Liver (tissue), 9 donors: ENCODE results near the gene TP53I3. TPM values are rescaled to one million over a fixed set of nuclear protein-coding genes. Genes with fewer than 3 reads are reported as not detected.

Experiments
- DNase-seq: peaks from one replicate; pipeline ENCODE4 v3.0.0-alpha.2; 2017; ENCODE audit warnings: low spot score
- H3K27ac ChIP-seq, 2 donors: one replicate each; pipeline ENCODE4 v1.7.0; 2013; ENCODE audit warnings: inconsistent platforms in 2 of 2, low read length in 2 of 2, control low read depth in 1 of 2, low read depth in 1 of 2, mild to moderate bottlenecking in 1 of 2
- H3K27me3 ChIP-seq, 4 donors: one replicate each; pipeline versions ENCODE4 v1.6.1 to v1.7.0; 2013; ENCODE audit warnings: low read length in 3 of 4, inconsistent platforms in 1 of 4, mild to moderate bottlenecking in 1 of 4, moderate library complexity in 1 of 4; ENCODE audit not compliant: control insufficient read depth in 4 of 4, insufficient read depth in 4 of 4
- H3K36me3 ChIP-seq, 4 donors: one replicate each; pipeline versions ENCODE4 v1.6.1 to v1.7.0; 2013; ENCODE audit warnings: low read length in 3 of 4, mild to moderate bottlenecking in 3 of 4, low read depth in 1 of 4, moderate library complexity in 1 of 4; ENCODE audit not compliant: control insufficient read depth in 4 of 4, insufficient read depth in 3 of 4
- H3K4me1 ChIP-seq, 4 donors: one replicate each; pipeline versions ENCODE4 v1.6.1 to v1.7.0; 2013; ENCODE audit warnings: low read length in 3 of 4, mild to moderate bottlenecking in 3 of 4, moderate library complexity in 1 of 4; ENCODE audit not compliant: control insufficient read depth in 4 of 4, insufficient read depth in 4 of 4
- H3K4me3 ChIP-seq, 3 donors: one replicate each; pipeline versions ENCODE4 v1.6.1 to v1.7.0; 2013; ENCODE audit warnings: low read length in 3 of 3, control low read depth in 1 of 3, low read depth in 1 of 3, mild to moderate bottlenecking in 1 of 3
- H3K9ac ChIP-seq, 2 donors: one replicate each; pipeline ENCODE4 v1.7.0; 2013; ENCODE audit warnings: low read length in 2 of 2, mild to moderate bottlenecking in 2 of 2, moderate library complexity in 2 of 2, control low read depth in 1 of 2, low read depth in 1 of 2
- H3K9me3 ChIP-seq, 4 donors: one replicate each; pipeline versions ENCODE4 v1.6.1 to v1.7.0; 2013; ENCODE audit warnings: low read length in 3 of 4; ENCODE audit not compliant: control insufficient read depth in 4 of 4
- EGR1 ChIP-seq, 2 donors: IDR thresholded peaks; 2 replicates each; pipeline ENCODE4 v1.6.1; 2016 to 2018; ENCODE audit warnings: antibody characterized with exemption in 2 of 2, low read depth in 2 of 2
- FOXA1 ChIP-seq: IDR thresholded peaks from 2 replicates; pipeline ENCODE4 v1.6.1; 2016; ENCODE audit warnings: antibody characterized with exemption
- FOXA2 ChIP-seq: IDR thresholded peaks from 2 replicates; pipeline ENCODE4 v1.6.1; 2016; ENCODE audit warnings: antibody characterized with exemption
- GABPA ChIP-seq, 2 donors: IDR thresholded peaks in 1 of 2; conservative IDR thresholded peaks in 1 of 2; 2 replicates each; pipeline ENCODE4 v1.6.1; 2016; ENCODE audit warnings: antibody characterized with exemption in 2 of 2, mild to moderate bottlenecking in 1 of 2, moderate library complexity in 1 of 2
- HNF4A ChIP-seq, 2 donors: conservative IDR thresholded peaks; 2 replicates each; pipeline ENCODE4 v1.6.1; 2016; ENCODE audit warnings: antibody characterized with exemption in 2 of 2, mild to moderate bottlenecking in 2 of 2
- HNF4G ChIP-seq: IDR thresholded peaks from 2 replicates; pipeline ENCODE4 v1.6.1; 2016; ENCODE audit warnings: antibody characterized with exemption
- JUND ChIP-seq, 2 donors: IDR thresholded peaks; 2 replicates each; pipeline ENCODE4 v1.6.1; 2016; ENCODE audit warnings: antibody characterized with exemption in 2 of 2
- NR2F2 ChIP-seq: IDR thresholded peaks from 2 replicates; pipeline ENCODE4 v1.6.1; 2016; ENCODE audit warnings: antibody characterized with exemption
- RAD21 ChIP-seq, 2 donors: IDR thresholded peaks; 2 replicates each; pipeline ENCODE4 v1.6.1; 2016; ENCODE audit warnings: antibody characterized with exemption in 2 of 2, mild to moderate bottlenecking in 2 of 2
- RXRA ChIP-seq, 2 donors: IDR thresholded peaks; 2 replicates each; pipeline ENCODE4 v1.6.1; 2017 to 2018; ENCODE audit warnings: antibody characterized with exemption in 2 of 2, mild to moderate bottlenecking in 1 of 2
- SP1 ChIP-seq: IDR thresholded peaks from 2 replicates; pipeline ENCODE4 v1.6.1; 2018; ENCODE audit warnings: antibody characterized with exemption, mild to moderate bottlenecking
- TAF1 ChIP-seq: conservative IDR thresholded peaks from 2 replicates; pipeline ENCODE4 v1.6.1; 2016; ENCODE audit warnings: antibody characterized with exemption, mild to moderate bottlenecking
- YY1 ChIP-seq: IDR thresholded peaks from 2 replicates; pipeline ENCODE4 v1.6.1; 2016; ENCODE audit warnings: antibody characterized with exemption, mild to moderate bottlenecking
- ZBTB33 ChIP-seq: IDR thresholded peaks from 2 replicates; pipeline ENCODE4 v1.6.1; 2016; ENCODE audit warnings: antibody characterized with exemption
- WGBS: extraction: QIAGEN DNeasy Blood & Tissue Kit; methylation state at CpG from one replicate; pipeline ENCODE4 v1.1.7; 2013; 5-methylcytosine and 5-hydroxymethylcytosine counted together
- polyA plus RNA-seq, 2 donors: library from polyadenylated mRNA; stranded (reverse) in 1 of 2; unstranded in 1 of 2; fragments of 200-250 nt in 1 of 2; fragments of >200 nt in 1 of 2; fragmentation: Nextera tagmentation in 1 of 2; extraction: Ambion mirVana in 1 of 2; gene quantifications; one replicate each; pipeline versions ENCODE4 v1.2.1 to v1.2.3, GENCODE V29; 2013 to 2015
- total RNA-seq, 2 donors: library from RNA; depleted of rRNA; stranded (reverse); fragments of >200 nt; gene quantifications; one replicate each; pipeline ENCODE4 v1.2.3, GENCODE V29; 2014
- TF ChIP-seq, protein P1 (sequence below): IDR thresholded peaks from 2 replicates; pipeline ENCODE4 v1.6.1; 2016; ENCODE audit warnings: antibody characterized with exemption
- TF ChIP-seq, protein P2 (sequence below): IDR thresholded peaks from 2 replicates; pipeline ENCODE4 v1.6.1; 2016; ENCODE audit warnings: antibody characterized with exemption
- TF ChIP-seq, protein P3 (sequence below): fragments of 150-350 bp; IDR thresholded peaks from 2 replicates; pipeline ENCODE4 v1.5.1; 2017; ENCODE audit warnings: improper control_type of control experiment, low read depth, low read length; ENCODE audit not compliant: missing input control
- donor health status: healthy.
- donor health status: healthy.
- donor health status: healthy.
- donor health status: healthy.
- donor health status: healthy.

Gene TP53I3
- total and polyA plus RNA-seq, 4 donors = 6.6 to 19.5 (median 10.7) TPM

DNA sequence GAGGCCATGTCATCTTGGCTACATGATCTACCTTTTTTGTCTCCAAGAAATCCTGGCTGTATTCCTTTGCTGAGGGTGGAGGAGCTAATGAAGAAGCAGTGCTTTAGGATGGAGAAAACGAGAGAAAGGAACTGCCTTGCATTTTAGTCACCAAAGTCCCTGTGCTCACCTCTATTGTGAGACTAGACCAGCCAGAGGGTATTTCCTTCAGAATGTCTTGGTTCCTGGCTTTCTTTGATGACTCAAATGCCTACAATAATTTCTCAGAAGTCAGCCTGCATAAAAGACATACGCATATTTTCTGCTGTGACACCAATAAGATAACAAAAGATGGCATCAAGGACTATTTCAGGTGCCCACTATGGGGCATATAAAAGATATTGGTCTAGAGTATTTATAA, 19.3 kb downstream of the TP53I3 start:
- Histone ChIP-seq H3K27ac (no peak overlapping the region), H3K4me3 (no peak overlapping the region), H3K27me3 (no peaks in the 10 kb centered on the region), H3K9ac (no peak overlapping the region), H3K9me3 (no peaks in the 10 kb centered on the region), H3K36me3 (peaks cover 1 to 41% (median 23%) of the 10 kb centered on the region in 4 donors), H3K4me1 (no peaks in the 10 kb centered on the region)
- TF ChIP-seq HNF4A (conservative IDR thresholded peaks at IDR 0.05) (no peak), YY1 (no peak), RAD21 (IDR thresholded peaks at IDR 0.05) (no peak), TAF1 (no peak)
- 88% methylated on average over 2 of the region's 2 CpGs for whole genome bisulfite sequencing
- DNase-seq = no peak

DNA sequence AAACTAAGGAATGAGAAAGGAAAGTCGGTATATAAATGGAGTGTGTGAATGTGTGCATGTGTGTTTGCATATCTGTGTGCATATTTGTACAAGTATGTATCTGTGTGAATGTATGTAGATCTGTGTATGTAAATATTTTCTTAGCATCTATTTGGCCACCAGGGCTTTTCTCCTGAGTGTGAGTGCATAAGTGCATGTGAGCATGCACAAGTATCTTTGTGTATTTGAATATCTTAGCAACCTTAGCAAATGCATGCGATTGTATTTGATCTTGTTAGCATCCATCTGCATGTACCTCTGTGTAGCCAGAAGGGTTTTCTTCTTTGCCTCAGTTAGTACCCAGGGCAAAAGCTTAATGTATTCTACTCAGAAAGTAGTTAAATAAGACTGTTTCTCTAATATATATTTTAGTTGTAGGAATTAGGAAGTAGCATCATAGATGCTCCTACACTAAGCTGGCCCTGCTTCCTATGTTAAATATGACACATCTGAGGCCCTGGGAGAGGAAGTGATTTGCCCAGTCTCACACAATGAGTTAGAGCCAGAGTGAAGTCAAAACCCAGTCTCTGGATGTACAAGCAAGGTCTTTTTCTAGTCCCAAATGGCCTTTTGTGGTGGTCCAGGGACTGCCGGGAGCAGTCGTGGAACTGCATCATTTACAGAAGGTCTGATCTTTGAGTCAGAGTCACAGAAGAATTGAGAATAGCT, 25.9 kb downstream of the TP53I3 start:
- no peak overlapping the region for H3K4me3 ChIP-seq
- H3K4me1 ChIP-seq = no peaks in the 10 kb centered on the region
- no peak for TF ChIP-seq GABPA (IDR thresholded peaks at IDR 0.05 in 1 of 2, conservative IDR thresholded peaks at IDR 0.05 in 1 of 2)
- TF ChIP-seq SP1 = no peak
- no peak for DNase-seq
- H3K9ac ChIP-seq = no peak overlapping the region
- H3K27me3 ChIP-seq = no peaks in the 10 kb centered on the region
- H3K9me3 ChIP-seq = no peaks in the 10 kb centered on the region
- no peaks in the 10 kb centered on the region for H3K36me3 ChIP-seq
- WGBS = 91% methylated on average over 4 of the region's 4 CpGs
- H3K27ac ChIP-seq = no peak overlapping the region

- Histone ChIP-seq H3K4me3 (no peak overlapping the region), H3K4me1 (peaks cover 0 to 5% (median 0%) of the 10 kb centered on the region in 4 donors), H3K36me3 (no peaks in the 10 kb centered on the region), H3K27me3 (no peaks in the 10 kb centered on the region), H3K9me3 (no peaks in the 10 kb centered on the region), H3K9ac (no peak overlapping the region), H3K27ac (no peak overlapping the region)
- no peak for DNase-seq
- TF ChIP-seq, protein P1, sequence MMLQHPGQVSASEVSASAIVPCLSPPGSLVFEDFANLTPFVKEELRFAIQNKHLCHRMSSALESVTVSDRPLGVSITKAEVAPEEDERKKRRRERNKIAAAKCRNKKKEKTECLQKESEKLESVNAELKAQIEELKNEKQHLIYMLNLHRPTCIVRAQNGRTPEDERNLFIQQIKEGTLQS = no peak
- TF ChIP-seq, protein P2, sequence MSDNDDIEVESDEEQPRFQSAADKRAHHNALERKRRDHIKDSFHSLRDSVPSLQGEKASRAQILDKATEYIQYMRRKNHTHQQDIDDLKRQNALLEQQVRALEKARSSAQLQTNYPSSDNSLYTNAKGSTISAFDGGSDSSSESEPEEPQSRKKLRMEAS = no peak
- TF ChIP-seq FOXA1 = no peak
- TF ChIP-seq TAF1 = no peak
- TF ChIP-seq, protein P3, sequence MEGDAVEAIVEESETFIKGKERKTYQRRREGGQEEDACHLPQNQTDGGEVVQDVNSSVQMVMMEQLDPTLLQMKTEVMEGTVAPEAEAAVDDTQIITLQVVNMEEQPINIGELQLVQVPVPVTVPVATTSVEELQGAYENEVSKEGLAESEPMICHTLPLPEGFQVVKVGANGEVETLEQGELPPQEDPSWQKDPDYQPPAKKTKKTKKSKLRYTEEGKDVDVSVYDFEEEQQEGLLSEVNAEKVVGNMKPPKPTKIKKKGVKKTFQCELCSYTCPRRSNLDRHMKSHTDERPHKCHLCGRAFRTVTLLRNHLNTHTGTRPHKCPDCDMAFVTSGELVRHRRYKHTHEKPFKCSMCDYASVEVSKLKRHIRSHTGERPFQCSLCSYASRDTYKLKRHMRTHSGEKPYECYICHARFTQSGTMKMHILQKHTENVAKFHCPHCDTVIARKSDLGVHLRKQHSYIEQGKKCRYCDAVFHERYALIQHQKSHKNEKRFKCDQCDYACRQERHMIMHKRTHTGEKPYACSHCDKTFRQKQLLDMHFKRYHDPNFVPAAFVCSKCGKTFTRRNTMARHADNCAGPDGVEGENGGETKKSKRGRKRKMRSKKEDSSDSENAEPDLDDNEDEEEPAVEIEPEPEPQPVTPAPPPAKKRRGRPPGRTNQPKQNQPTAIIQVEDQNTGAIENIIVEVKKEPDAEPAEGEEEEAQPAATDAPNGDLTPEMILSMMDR = no peak
- no peak for TF ChIP-seq HNF4G
- no peak for TF ChIP-seq NR2F2
- no peak for TF ChIP-seq SP1
- TF ChIP-seq GABPA (IDR thresholded peaks at IDR 0.05 in 1 of 2, conservative IDR thresholded peaks at IDR 0.05 in 1 of 2) = no peak
- no peak for TF ChIP-seq RAD21 (IDR thresholded peaks at IDR 0.05)
- TF ChIP-seq ZBTB33 = no peak
- no peak for TF ChIP-seq JUND (IDR thresholded peaks at IDR 0.05)
- no peak for TF ChIP-seq EGR1 (IDR thresholded peaks at IDR 0.05; ENCODE audit: low read depth in 2 of 2)
- no peak for TF ChIP-seq HNF4A (conservative IDR thresholded peaks at IDR 0.05)
- no peak for TF ChIP-seq RXRA (IDR thresholded peaks at IDR 0.05)
- no peak for TF ChIP-seq FOXA2
- TF ChIP-seq YY1 = no peak
- WGBS = 90% methylated on average over 6 of the region's 6 CpGs
Observed at GRCh38 chr2:24055750-24056149, 28.9 kb downstream of the TP53I3 start.
